Umbilical cord (tissue), 2 donors: ENCODE data around the gene PRKG1. TPM values are rescaled to one million over a fixed set of nuclear protein-coding genes. Genes with fewer than 3 reads are reported as not detected.
A peak's percentile ranks its signal among the peaks of the same experiment; 100 is the strongest.
"Not testable (repeated sequence)": the region's sequence is repeated elsewhere in the genome, so short reads cannot be mapped to it uniquely, and the experiment has no call there.

ENCODE experiments used
- DNase-seq: peaks from one replicate; pipeline ENCODE4 v3.0.0-alpha.2; 2015; ENCODE audit warnings: low spot score
- total RNA-seq: library from RNA; depleted of rRNA; stranded (reverse); fragments of >200 nt; gene quantifications from one replicate; pipeline ENCODE4 v1.2.3, GENCODE V29; 2014; ENCODE audit warnings: low replicate concordance; ENCODE audit not compliant: insufficient read depth

The PRKG1 gene
- total RNA-seq, 1 donor from 2014 or later: 144 TPM

DNA sequence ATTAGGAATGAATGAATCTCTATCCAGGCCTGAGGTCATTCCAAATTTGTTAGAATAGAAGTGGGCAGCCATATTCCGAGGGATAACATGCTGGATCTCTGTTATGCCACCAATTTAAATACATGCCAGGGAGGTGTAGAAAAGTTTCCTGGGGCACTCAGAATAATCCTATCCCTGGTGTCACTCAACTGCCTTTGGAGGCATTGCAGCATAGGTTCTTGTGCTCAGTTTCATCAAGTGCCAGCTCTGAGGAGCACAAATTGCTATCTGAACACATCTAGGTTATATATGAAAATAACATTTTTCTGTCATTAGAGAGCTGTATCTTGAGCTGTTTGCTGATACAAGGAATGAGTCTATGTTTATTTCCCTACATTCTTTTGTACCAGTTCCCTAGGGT, 427.8 kb downstream of the PRKG1 start:
- DNase-seq: no peak

DNA sequence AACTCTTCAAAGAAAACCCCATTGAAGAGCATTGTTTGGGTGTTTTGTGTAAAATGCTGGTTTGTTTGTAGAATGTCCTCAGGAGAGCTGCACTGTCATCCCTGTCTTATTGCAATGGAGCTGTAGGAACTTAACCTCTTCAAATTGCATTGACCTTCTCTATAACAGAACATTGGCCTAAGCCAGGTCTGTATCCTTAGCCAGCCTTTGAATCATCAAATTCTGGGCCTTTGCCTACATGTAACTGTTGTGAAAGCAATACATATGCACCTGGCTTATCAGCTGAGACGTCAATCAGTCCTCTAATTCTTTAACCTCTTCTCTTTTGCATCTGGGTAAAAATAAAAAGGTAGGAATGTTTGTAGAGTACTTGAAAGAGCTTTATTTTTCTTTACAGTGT, 429.1 kb downstream of the PRKG1 start:
- no peak for DNase-seq

DNA sequence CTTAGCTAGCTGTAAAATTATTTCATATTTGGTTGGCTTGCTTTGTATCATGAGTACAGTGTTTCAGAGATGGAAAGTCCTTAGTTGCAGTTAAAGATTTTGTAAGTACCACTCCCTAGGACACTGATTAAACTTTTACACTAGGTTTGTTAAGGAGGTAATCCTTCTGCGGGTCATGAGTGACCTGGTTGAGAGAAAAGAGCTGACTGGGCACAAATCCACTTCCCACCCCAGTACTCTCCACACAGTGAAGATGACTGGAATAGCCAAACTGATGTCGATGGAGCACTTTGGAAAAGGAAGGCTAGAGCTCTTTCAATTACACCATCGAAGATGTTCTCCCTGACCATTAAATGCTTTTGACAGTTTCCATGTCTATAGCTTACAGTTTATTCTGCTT, 433.2 kb downstream of the PRKG1 start:
- no peak for DNase-seq

DNA sequence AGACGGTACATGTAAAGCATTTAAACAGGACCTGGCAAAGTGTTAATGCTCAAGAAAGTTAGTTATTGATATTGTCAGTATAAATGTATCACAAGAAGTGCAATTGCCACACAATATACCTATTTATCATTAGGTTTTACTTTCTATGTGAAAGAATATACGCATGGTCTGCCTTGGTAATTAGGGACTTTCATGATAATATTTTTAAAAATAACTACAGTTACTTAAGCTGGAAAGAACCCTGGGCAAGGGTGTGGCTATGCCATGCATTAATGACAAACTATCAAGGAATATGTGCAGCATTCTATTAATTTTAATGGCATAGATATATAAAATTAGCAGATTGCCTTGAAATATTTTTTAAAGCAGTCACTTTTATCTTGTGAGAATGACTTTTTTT, 433.9 kb downstream of the PRKG1 start:
- DNase-seq: no peak

- DNase-seq: no peak
These were observed 435.9 kb downstream of the PRKG1 start for GRCh38 chr10:51510231-51510630.

DNA sequence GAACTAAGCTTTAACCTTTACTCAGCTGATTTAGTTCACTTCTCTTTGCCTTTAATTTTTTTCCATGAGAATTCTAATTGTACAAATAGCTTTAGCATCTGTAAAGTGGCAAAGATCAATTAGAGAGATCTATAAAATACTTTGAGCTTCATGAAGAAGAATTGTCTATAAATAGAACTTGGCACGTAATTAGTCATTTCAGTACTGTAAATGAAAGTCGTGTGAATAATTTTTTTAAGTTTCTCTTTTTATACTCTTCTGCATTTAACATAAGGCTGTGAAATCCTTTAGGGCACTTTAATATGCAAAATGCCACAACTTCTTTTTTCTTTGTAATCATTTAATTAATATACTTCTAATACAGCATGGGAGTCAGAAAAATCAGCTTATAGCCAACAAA, 447.3 kb downstream of the PRKG1 start:
- DNase-seq: no peak

GRCh38 chr10:51522858-51523257, 448.6 kb downstream of the PRKG1 start:
- DNase-seq: no peak

DNA sequence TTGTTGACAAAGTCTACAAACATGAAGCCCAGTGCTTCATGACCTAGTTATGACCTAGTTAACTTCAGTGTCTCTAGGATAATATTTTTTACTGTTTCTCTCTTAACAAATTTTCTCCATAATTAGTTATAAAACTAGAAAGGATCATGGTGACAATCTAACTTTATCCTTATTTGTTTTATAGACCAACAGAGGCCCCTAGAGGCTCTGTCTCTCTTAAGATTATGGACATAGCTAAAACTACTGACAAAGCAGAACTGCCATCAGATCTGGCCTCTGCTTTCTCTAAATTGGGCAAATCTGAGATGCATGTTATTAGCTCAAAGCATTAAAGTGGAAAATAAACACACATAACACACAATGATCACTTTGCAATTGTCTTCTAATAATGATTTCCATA, 449.2 kb downstream of the PRKG1 start:
- DNase-seq: no peak

DNA sequence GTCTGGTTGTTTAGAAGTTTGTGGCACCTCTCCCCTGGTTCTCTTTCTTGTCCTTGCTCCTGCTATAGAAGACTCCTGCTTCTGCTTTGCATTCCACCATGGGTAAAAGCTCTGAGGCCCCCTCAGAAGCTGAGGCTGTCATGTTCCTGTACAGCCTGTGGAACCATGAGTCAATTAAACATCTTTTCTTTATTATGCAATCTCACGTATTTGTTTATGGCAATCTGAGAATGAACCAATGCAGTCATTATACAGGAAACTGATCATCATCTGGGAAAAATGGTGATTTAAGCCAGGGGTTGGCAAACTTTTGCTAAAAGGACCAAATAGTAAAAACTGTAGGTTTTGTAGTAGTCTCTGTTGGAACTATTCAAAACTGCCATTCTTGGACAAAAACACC, 449.8 kb downstream of the PRKG1 start:
- DNase-seq: no peak

DNA sequence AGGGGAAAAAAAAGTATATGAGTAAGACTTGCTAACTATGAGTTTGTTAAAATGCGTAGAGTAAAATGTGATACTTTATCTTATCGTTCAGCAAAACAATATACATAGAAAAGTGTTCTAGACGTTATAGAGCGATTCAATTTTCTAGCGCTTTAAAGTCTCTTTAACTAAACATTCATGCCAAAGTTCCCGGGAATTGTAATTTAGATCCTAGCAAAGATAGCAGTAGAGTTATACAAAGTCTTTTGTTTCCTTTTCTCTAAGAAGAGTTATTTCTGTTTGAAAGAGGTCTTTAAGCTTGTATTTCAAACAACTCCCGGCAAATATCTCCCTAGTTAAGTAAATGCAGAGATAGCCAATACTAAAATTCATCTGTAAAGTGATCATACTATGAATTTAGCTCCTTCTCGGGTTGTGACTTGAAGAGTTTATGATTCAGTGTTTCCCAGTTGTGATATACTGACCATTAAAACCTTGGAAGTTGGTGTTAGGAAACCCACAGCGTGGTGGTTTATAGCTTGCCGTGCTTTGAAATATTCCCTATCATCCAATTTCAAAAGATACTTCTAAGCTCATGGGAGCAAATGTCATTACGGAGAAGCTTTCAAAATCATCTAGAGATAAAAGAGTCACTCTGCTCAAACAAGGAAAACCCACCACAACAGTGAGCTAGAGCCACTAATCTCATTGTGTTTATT, 453.4 kb downstream of the PRKG1 start:
- peak; percentile 38 for DNase-seq

- DNase-seq: no peak
These were observed 454.2 kb downstream of the PRKG1 start for GRCh38 chr10:51528527-51528926.

- DNase-seq: no peak
These were observed 456.3 kb downstream of the PRKG1 start for GRCh38 chr10:51530541-51530940.

DNA sequence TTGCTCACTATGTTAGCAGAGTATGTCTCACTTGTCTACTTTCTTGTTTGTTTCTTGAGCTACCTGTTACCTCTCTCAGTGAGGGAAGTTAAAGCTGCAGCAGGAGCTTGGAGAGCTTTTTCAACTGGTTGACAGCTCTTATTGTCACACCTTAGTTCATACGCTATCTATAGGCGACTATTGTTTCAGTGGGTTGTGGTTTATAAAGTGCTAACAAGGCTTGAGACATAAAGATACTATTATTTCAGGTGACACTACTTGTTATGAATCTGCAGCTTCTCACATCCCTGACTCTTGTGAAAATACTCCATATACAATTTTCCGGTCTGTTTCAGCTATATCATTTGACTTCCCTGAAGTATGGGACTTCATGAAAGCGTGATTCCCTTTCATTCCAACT, 457.8 kb downstream of the PRKG1 start:
- DNase-seq: no peak

- no peak for DNase-seq
These were observed 468.6 kb downstream of the PRKG1 start for GRCh38 chr10:51542853-51543252.

DNA sequence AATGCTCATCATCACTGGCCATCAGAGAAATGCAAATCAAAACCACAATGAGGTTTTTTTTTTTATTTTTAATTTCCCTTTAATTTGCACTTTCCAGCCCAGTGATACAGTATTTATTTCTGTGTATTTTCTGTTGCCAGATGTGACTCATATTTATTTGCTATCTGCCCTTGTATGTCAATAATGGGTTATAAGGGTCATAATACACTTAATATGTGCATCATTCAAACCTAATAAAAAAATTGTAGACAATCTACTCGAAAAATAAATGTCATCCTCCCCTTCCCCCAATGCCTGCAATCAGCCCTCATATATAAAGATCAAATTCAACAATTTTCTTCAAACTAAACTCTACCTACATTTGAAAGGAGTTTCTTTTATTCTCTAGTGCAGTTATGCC, 470.6 kb downstream of the PRKG1 start:
- no peak for DNase-seq

DNA sequence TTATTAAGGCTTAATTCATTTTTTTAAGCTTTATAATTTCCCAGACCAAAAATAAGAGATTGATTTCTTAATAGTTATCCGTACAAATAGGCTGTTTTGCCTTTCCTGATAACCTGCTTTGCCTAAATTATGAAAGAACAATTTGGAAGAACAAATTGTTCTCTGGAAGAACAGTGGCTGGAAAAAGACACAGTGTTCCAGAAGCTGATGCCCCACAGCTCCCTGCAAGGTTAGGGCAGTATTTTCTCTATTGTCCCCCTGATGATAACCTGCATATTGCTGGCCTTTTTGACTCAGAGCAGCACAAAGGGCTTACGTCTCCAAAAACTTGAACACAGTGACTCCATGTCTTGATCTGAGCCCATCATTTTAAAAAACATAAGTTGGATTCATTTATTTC, 473.7 kb downstream of the PRKG1 start:
- DNase-seq: no peak

GRCh38 chr10:51552879-51553278, 478.6 kb downstream of the PRKG1 start:
- DNase-seq: no peak

GRCh38 chr10:51564896-51565510, 490.7 kb downstream of the PRKG1 start:
- DNase-seq: no peak

- DNase-seq: no peak
These were observed 493.0 kb downstream of the PRKG1 start for GRCh38 chr10:51567271-51567670.

DNA sequence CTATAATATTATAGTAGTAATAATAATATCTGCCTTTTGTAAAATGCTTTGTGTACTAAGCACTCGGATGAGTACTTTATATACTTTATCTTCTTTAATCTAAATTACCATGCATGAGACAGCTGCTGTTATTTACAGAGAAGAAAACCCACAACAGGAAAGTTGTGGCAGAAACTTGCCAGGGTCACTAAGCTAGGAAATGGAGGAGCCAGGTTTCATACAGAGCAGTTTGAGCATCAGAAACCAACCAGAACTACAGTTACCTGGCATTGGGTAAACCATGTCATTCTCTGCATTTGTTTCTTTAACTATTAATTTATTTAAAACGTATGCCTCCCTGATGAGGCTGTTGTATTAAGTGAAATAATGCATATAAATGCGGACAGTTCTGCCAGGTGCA, 495.2 kb downstream of the PRKG1 start:
- DNase-seq: no peak

DNA sequence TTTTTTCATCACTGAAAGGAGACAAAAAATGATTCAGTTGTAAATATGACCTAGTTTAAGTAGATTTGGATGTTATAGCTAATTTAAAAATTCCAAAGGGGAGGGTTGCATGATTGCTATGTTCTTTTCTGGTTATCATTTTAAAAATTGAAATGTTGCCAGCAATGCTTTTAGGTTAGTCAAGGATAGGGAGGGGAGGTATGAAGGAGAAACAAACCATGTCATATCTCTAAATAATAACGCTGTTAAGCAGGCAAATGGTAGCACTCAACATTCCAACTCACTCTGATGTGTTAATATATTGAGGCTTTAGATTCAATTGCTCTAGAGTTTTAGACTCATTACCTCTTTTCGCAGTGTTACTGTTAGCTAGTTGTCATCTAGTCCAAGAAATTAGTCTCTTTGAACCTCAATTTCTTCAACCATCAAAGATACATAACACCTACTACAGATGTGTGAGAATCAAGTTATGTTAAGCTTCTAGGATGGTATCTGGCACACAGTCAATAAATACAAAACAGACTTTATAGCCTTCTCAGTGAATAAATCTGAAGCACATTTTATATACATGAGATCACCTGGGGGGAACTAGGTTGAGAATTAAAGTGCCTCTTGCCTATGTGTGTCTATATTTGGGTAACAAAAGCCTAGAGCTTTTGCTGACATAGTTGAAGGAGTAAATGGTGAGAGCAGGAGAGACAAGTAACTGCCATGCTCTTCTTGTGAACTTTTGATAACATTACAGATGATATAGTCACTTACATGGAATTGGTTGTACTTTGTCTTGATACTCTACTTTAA, 500.2 kb downstream of the PRKG1 start:
- DNase-seq: peak; percentile 36

DNA sequence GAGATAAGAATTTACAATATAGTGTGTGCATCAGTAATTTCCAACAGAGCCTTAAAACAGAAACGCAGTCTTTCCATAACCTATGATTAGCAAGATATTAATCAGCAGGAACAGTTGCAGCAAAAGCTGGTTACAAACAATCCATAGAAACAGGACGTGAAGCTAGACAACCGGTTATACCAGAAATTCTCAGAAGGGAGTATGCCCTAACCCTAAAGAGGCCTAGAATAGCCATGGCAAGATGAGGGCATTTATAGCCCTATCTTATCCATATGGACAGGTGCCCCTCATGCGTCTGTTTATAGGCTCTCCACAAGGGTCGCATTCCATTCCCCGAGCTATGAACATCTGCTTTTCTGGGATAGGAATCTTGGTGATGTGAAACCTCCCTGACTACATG, 506.9 kb downstream of the PRKG1 start:
- not testable (repeated sequence) for DNase-seq

DNA sequence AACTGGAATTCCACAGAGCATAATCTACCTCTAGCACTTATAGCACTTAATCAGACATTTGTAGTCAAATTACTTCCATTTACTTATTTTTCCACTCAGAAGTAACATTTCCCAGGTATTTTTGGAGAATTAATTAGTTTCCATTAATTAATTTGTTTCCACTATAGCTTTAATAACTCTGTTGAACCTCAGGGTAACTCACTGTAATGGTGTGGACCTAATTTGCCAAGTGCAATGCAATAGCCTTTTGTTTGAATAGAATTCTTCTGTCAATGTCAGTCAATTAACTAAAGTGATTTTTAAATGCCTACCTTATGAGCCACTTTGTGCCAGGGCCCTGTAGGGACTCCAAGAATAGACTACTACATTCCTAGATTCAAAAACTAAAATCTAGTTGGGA, 509.7 kb downstream of the PRKG1 start:
- no peak for DNase-seq
